Sigmoid colon (tissue), 4 donors: ENCODE measurements around the gene NAALADL2.

ENCODE experiments used
- CTCF ChIP-seq, 4 experiments: fragments of 450-650 bp in 3 of 4; fragments of 200-600 bp in 1 of 4; IDR thresholded peaks; one replicate each; pipeline ENCODE4 v1.5.1; 2016 to 2019; ENCODE audit warnings: antibody characterized with exemption in 4 of 4, mild to moderate bottlenecking in 3 of 4, moderate library complexity in 2 of 4
- POLR2AphosphoS5 ChIP-seq, 4 donors: sonication (generic); formaldehyde crosslinking; IDR thresholded peaks; one replicate each; pipeline ENCODE4 v1.6.1; 2017; ENCODE audit warnings: antibody characterized with exemption in 4 of 4

GRCh38 chr3:175340338-175341015, 481.3 kb downstream of the NAALADL2 start:
- TF ChIP-seq CTCF (IDR thresholded peaks at IDR 0.05), result no peak
- TF ChIP-seq POLR2AphosphoS5 (IDR thresholded peaks at IDR 0.05), result no peak
